Hepatocyte (in vitro differentiated cells): Measurements from ENCODE around the gene AKAP13. TPM values are rescaled to one million over a fixed set of nuclear protein-coding genes. Genes with fewer than 3 reads are reported as not detected.

Experiments
- DNase-seq: peaks from one replicate; pipeline ENCODE4 v3.0.0-alpha.2; 2016; ENCODE audit warnings: low spot score
- H2AFZ ChIP-seq: fragments of 200-600 bp; sonication (generic); 2 replicates; pipeline ENCODE4 v1.6.0; 2016; ENCODE audit warnings: antibody characterized with exemption, mild to moderate bottlenecking
- H3K27ac ChIP-seq: fragments of 200-600 bp; sonication (generic); 2 replicates; pipeline ENCODE4 v1.5.1; 2016; ENCODE audit warnings: mild to moderate bottlenecking
- H3K27me3 ChIP-seq: fragments of 200-600 bp; sonication (generic); 2 replicates; pipeline ENCODE4 v1.6.1; 2016
- H3K36me3 ChIP-seq: fragments of 200-600 bp; sonication (generic); replicated peaks from 2 replicates; pipeline ENCODE4 v1.5.1; 2016; ENCODE audit warnings: low read depth; ENCODE audit not compliant: insufficient read depth
- H3K4me1 ChIP-seq: fragments of 200-600 bp; sonication (generic); 2 replicates; pipeline ENCODE4 v1.5.1; 2016; ENCODE audit warnings: mild to moderate bottlenecking, moderate library complexity; ENCODE audit not compliant: insufficient read depth
- H3K4me2 ChIP-seq: fragments of 200-600 bp; sonication (generic); 2 replicates; pipeline ENCODE4 v1.6.0; 2016
- H3K4me3 ChIP-seq: fragments of 200-600 bp; sonication (generic); 2 replicates; pipeline ENCODE4 v1.5.1; 2016; ENCODE audit warnings: mild to moderate bottlenecking
- H3K79me2 ChIP-seq: fragments of 200-600 bp; sonication (generic); 2 replicates; pipeline ENCODE4 v1.6.0; 2017; ENCODE audit warnings: mild to moderate bottlenecking
- H3K9me2 ChIP-seq: fragments of 200-600 bp; sonication (generic); replicated peaks from 2 replicates; pipeline ENCODE4 v1.6.0; 2017; ENCODE audit warnings: mild to moderate bottlenecking; ENCODE audit not compliant: insufficient read depth
- H3K9me3 ChIP-seq: fragments of 200-600 bp; sonication (generic); 2 replicates; pipeline ENCODE4 v1.5.1; 2016; ENCODE audit warnings: low read depth, mild to moderate bottlenecking
- H4K20me1 ChIP-seq: fragments of 200-600 bp; sonication (generic); 2 replicates; pipeline ENCODE4 v1.6.0; 2016; ENCODE audit warnings: mild to moderate bottlenecking; ENCODE audit not compliant: insufficient read depth, poor library complexity, severe bottlenecking
- CTCF ChIP-seq: fragments of 200-600 bp; sonication (generic); IDR thresholded peaks from 2 replicates; pipeline ENCODE4 v1.5.1; 2016; ENCODE audit warnings: antibody characterized with exemption, mild to moderate bottlenecking; ENCODE audit not compliant: poor library complexity
- EZH2 ChIP-seq: fragments of 200-600 bp; sonication (generic); IDR thresholded peaks from 2 replicates; pipeline ENCODE4 v1.6.1; 2016; ENCODE audit warnings: antibody characterized with exemption, mild to moderate bottlenecking, borderline replicate concordance
- EZH2phosphoT487 ChIP-seq: fragments of 200-600 bp; sonication (generic); IDR thresholded peaks from one replicate; pipeline ENCODE4 v1.6.1; 2018; ENCODE audit warnings: antibody characterized with exemption, mild to moderate bottlenecking, low read depth, moderate library complexity; ENCODE audit not compliant: unreplicated experiment, severe bottlenecking
- WGBS: methylation state at CpG from one replicate; pipeline ENCODE4 v1.1.6; 2016; ENCODE audit warnings: low lambda C conversion rate; ENCODE audit errors: missing lambda C conversion rate; 5-methylcytosine and 5-hydroxymethylcytosine counted together
- polyA plus RNA-seq: library from polyadenylated mRNA; unstranded; fragments of >200 nt; fragmentation: Nextera tagmentation; extraction: Ambion mirVana; gene quantifications from 2 replicates; pipeline ENCODE4 v1.2.1, GENCODE V29; 2016
- total RNA-seq: library from RNA; depleted of rRNA; stranded (reverse); fragments of >200 nt; gene quantifications from 2 replicates; pipeline ENCODE4 v1.2.3, GENCODE V29; 2014

AKAP13 gene
- total and polyA plus RNA-seq, 2 experiments from 2014 or later, result 55.6 to 80.9 TPM

- WGBS, result 95% methylated on average over 3 of the region's 3 CpGs
- Histone ChIP-seq H2AFZ (no peak overlapping the region), H3K9me3 (no peaks in the 10 kb centered on the region), H3K36me3 (no peaks in the 10 kb centered on the region), H3K9me2 (no peaks in the 10 kb centered on the region), H3K4me3 (no peak overlapping the region), H3K4me2 (no peak overlapping the region), H3K27ac (no peak overlapping the region), H3K27me3 (no peaks in the 10 kb centered on the region), H4K20me1 (no peaks in the 10 kb centered on the region), H3K79me2 (peaks cover 30% of the 10 kb centered on the region), H3K4me1 (no peaks in the 10 kb centered on the region)
- no peak for DNase-seq
- no peak for TF ChIP-seq EZH2phosphoT487
- TF ChIP-seq EZH2, result no peak
- TF ChIP-seq CTCF, result no peak
Observed at GRCh38 chr15:85604194-85604593, 223.8 kb downstream of the AKAP13 start.

GRCh38 chr15:85606738-85607137 lies 226.3 kb downstream of the AKAP13 start:
- Histone ChIP-seq H3K4me1 (no peaks in the 10 kb centered on the region), H3K4me2 (no peak overlapping the region), H3K27ac (no peak overlapping the region)

DNA sequence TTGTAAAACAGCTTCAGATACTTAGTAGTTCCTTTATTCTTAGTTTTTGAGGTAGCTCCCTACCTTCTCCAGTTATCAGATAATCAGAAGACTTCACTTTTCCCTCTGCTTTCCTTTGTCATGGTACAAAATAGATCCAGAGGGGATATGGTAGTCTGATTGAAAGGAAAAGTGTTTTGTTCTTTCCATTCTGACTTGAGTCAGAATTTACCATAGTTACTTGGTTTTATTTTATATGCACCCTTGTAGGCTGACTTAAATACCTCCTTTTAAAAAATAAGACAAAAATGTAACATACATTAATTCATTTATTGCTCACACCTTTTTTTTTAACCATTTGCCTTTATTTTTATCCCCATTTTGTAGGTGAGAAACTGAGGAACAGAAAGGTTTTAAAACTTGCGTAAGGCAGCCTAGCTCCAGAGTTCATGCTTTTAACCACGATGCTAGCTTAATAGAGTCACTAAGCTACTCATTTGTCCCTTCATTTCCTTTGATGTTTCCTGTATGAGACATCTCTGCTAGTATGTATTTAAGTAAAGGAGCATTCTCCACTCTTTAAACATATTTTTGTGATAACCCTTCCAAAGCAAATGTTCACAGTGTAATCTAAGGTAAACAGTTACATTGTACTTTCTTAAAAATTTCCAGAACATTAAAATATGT lies 226.9 kb downstream of the AKAP13 start:
- Histone ChIP-seq H3K4me2 (no peak overlapping the region), H3K79me2 (peaks cover 37% of the 10 kb centered on the region), H2AFZ (no peak overlapping the region), H4K20me1 (no peaks in the 10 kb centered on the region), H3K27ac (no peak overlapping the region), H3K27me3 (no peaks in the 10 kb centered on the region), H3K4me3 (no peak overlapping the region), H3K9me2 (no peaks in the 10 kb centered on the region), H3K36me3 (no peaks in the 10 kb centered on the region), H3K4me1 (no peaks in the 10 kb centered on the region), H3K9me3 (no peaks in the 10 kb centered on the region)
- TF ChIP-seq EZH2phosphoT487 (no peak), CTCF (no peak), EZH2 (no peak)
- DNase-seq, result no peak
- WGBS, result 57% methylated on average over 2 of the region's 2 CpGs

More at GRCh38 chr15:85606738-85607137, 226.3 kb downstream of the AKAP13 start:
- Histone ChIP-seq H3K9me3 (no peaks in the 10 kb centered on the region), H3K9me2 (no peaks in the 10 kb centered on the region), H3K27me3 (no peaks in the 10 kb centered on the region), H3K4me3 (no peak overlapping the region), H3K36me3 (no peaks in the 10 kb centered on the region), H4K20me1 (no peaks in the 10 kb centered on the region), H3K79me2 (peaks cover 36% of the 10 kb centered on the region), H2AFZ (no peak overlapping the region)
- 66% methylated on average over 2 of the region's 2 CpGs for WGBS
- no peak for TF ChIP-seq EZH2
- no peak for TF ChIP-seq EZH2phosphoT487
- TF ChIP-seq CTCF, result no peak
- DNase-seq, result no peak
